Spinal cord (tissue), 10 donors: ENCODE results near the gene AGXT2. TPM values are rescaled to one million over a fixed set of nuclear protein-coding genes. Genes with fewer than 3 reads are reported as not detected.

Experiments used
- DNase-seq, 6 donors: peaks; one replicate each; pipeline versions ENCODE4 v3.0.0 to v3.0.0-alpha.2; 2013 to 2015; ENCODE audit warnings: low spot score in 6 of 6, low read depth in 4 of 6
- H3K27ac ChIP-seq: one replicate; pipeline ENCODE4 v1.5.1; 2013; ENCODE audit warnings: low read depth, low read length, control low read depth
- H3K27me3 ChIP-seq: one replicate; pipeline ENCODE4 v1.6.1; 2013; ENCODE audit warnings: low read length; ENCODE audit not compliant: control insufficient read depth, insufficient read depth
- H3K36me3 ChIP-seq: one replicate; pipeline ENCODE4 v1.6.1; 2013; ENCODE audit warnings: low read length; ENCODE audit not compliant: control insufficient read depth, insufficient read depth
- H3K4me1 ChIP-seq: one replicate; pipeline ENCODE4 v1.6.1; 2013; ENCODE audit warnings: low read length; ENCODE audit not compliant: control insufficient read depth, insufficient read depth
- H3K4me3 ChIP-seq: one replicate; pipeline ENCODE4 v1.5.1; 2013; ENCODE audit warnings: low read depth, low read length, control low read depth
- H3K9me3 ChIP-seq: one replicate; pipeline ENCODE4 v1.6.1; 2013; ENCODE audit warnings: low read length; ENCODE audit not compliant: control insufficient read depth, insufficient read depth
- WGBS: methylation state at CpG from one replicate; pipeline ENCODE4 v1.1.5; 2013; ENCODE audit warnings: missing lambda C conversion rate; ENCODE audit not compliant: insufficient coverage; 5-methylcytosine and 5-hydroxymethylcytosine counted together
- polyA plus RNA-seq, 2 donors: library from polyadenylated mRNA; unstranded; fragments of 120-200 nt; gene quantifications; one replicate each; pipeline ENCODE4 v1.2.1, GENCODE V29; 2013; ENCODE audit not compliant: insufficient read length in 2 of 2
- total RNA-seq, 2 donors: library from RNA; depleted of rRNA in 1 of 2; stranded (reverse); fragments of 120-200 nt in 1 of 2; fragments of >200 nt in 1 of 2; gene quantifications; one replicate each; pipeline versions ENCODE4 v1.2.3 to v1.2.4, GENCODE V29; 2013 to 2014
- donor health status: healthy.

Gene AGXT2
- total and polyA plus RNA-seq, 4 donors: 0.11 to 0.21 TPM; not detected in 2

GRCh38 chr5:34959323-34959722 is 88.4 kb downstream of the AGXT2 start:
- no peaks in the 10 kb centered on the region for H3K4me1 ChIP-seq
- H3K27me3 ChIP-seq: no peaks in the 10 kb centered on the region
- no peak overlapping the region for H3K4me3 ChIP-seq
- no CpG with 5 or more reads among the region's 1 CpG for WGBS
- no peak for DNase-seq
- no peaks in the 10 kb centered on the region for H3K9me3 ChIP-seq
- H3K27ac ChIP-seq: no peak overlapping the region
- H3K36me3 ChIP-seq: no peaks in the 10 kb centered on the region

- no peaks in the 10 kb centered on the region for H3K4me1 ChIP-seq
- H3K9me3 ChIP-seq: no peaks in the 10 kb centered on the region
- peaks cover 2% of the 10 kb centered on the region for H3K36me3 ChIP-seq
- WGBS: 100% methylated on average over 1 of the region's 5 CpGs
- DNase-seq: peak; percentile 1 to 85 (median 18)
- H3K4me3 ChIP-seq: no peak overlapping the region
- no peaks in the 10 kb centered on the region for H3K27me3 ChIP-seq
- H3K27ac ChIP-seq: no peak overlapping the region
Observed at GRCh38 chr5:34957857-34958690, 89.7 kb downstream of the AGXT2 start.

GRCh38 chr5:34957321-34957720 is 90.4 kb downstream of the AGXT2 start:
- no peak for DNase-seq
- H3K27ac ChIP-seq: no peak overlapping the region
- no CpG with 5 or more reads among the region's 1 CpG for whole genome bisulfite sequencing
- no peaks in the 10 kb centered on the region for H3K27me3 ChIP-seq
- no peaks in the 10 kb centered on the region for H3K9me3 ChIP-seq
- no peaks in the 10 kb centered on the region for H3K4me1 ChIP-seq
- no peak overlapping the region for H3K4me3 ChIP-seq
- peaks cover 7% of the 10 kb centered on the region for H3K36me3 ChIP-seq

Other genes starting within 250 kb of the AGXT2 start
- gene TTC23L, start 208.8 kb downstream of the AGXT2 start, total RNA-seq: 1 to 10 TPM; 4.1 to 6.1 TPM
- 1 to 10 TPM; 4.6 to 5.2 TPM for gene TTC23L, start 208.8 kb downstream of the AGXT2 start, polyA plus RNA-seq
- 10 to 100 TPM; 24.8 to 46.4 TPM for gene RAD1, start 132.4 kb downstream of the AGXT2 start, total RNA-seq
- gene RAD1, start 132.4 kb downstream of the AGXT2 start, polyA plus RNA-seq: 10 to 100 TPM; 26.1 to 26.4 TPM
- gene BRIX1, start 132.2 kb downstream of the AGXT2 start, total RNA-seq: 10 to 100 TPM; 30.1 to 33.5 TPM
- 10 to 100 TPM; 32.9 to 35.7 TPM for gene BRIX1, start 132.2 kb downstream of the AGXT2 start, polyA plus RNA-seq
- gene DNAJC21, start 118.4 kb downstream of the AGXT2 start, total RNA-seq: 10 to 100 TPM; 28.4 to 32.0 TPM
- gene DNAJC21, start 118.4 kb downstream of the AGXT2 start, polyA plus RNA-seq: 10 to 100 TPM; 34.5 to 35.3 TPM
- gene PRLR, start 182.5 kb upstream of the AGXT2 start, total RNA-seq: 10 to 100 TPM in 1 of 2 donors, 1 to 10 TPM in 1; 5.3 to 13.7 TPM
- gene PRLR, start 182.5 kb upstream of the AGXT2 start, polyA plus RNA-seq: 1 to 10 TPM; 1.4 to 2.6 TPM